PFSK-1 (cell line): ENCODE results near the gene GPLD1.

Experiments
- FOXP2 ChIP-seq: optimal IDR thresholded peaks from 2 replicates; pipeline ENCODE3; 2011; ENCODE audit warnings: borderline replicate concordance, control low read depth, inconsistent platforms; ENCODE audit not compliant: insufficient read depth; ENCODE audit errors: extremely low read length, extremely low read depth
- POLR2AphosphoS5 ChIP-seq: IDR thresholded peaks from 2 replicates; pipeline ENCODE4 v1.6.1; 2012; ENCODE audit warnings: low read depth, mild to moderate bottlenecking, control low read depth, low read length, moderate library complexity
- SIN3A ChIP-seq: IDR thresholded peaks from 2 replicates; pipeline ENCODE4 v1.6.1; 2012; ENCODE audit warnings: mild to moderate bottlenecking, low read length, moderate library complexity, borderline replicate concordance; ENCODE audit not compliant: insufficient read depth
- TAF1 ChIP-seq: IDR thresholded peaks from 2 replicates; pipeline ENCODE4 v1.6.1; 2012; ENCODE audit warnings: low read length, control low read depth, borderline replicate concordance; ENCODE audit not compliant: insufficient read depth
- TF ChIP-seq, protein P1 (sequence below), 2 experiments: IDR thresholded peaks; 2 replicates each; pipeline versions ENCODE4 v1.6.1 to v1.8.0; 2011 to 2012; ENCODE audit warnings: low read depth in 2 of 2, low read length in 2 of 2, control low read depth in 1 of 2, inconsistent platforms in 1 of 2, mild to moderate bottlenecking in 1 of 2, moderate library complexity in 1 of 2; ENCODE audit not compliant: insufficient read depth in 1 of 2

The GPLD1 gene

GRCh38 chr6:24410622-24411021, 78.8 kb downstream of the GPLD1 start:
- no peak for TF ChIP-seq POLR2AphosphoS5
- TF ChIP-seq, protein P1, sequence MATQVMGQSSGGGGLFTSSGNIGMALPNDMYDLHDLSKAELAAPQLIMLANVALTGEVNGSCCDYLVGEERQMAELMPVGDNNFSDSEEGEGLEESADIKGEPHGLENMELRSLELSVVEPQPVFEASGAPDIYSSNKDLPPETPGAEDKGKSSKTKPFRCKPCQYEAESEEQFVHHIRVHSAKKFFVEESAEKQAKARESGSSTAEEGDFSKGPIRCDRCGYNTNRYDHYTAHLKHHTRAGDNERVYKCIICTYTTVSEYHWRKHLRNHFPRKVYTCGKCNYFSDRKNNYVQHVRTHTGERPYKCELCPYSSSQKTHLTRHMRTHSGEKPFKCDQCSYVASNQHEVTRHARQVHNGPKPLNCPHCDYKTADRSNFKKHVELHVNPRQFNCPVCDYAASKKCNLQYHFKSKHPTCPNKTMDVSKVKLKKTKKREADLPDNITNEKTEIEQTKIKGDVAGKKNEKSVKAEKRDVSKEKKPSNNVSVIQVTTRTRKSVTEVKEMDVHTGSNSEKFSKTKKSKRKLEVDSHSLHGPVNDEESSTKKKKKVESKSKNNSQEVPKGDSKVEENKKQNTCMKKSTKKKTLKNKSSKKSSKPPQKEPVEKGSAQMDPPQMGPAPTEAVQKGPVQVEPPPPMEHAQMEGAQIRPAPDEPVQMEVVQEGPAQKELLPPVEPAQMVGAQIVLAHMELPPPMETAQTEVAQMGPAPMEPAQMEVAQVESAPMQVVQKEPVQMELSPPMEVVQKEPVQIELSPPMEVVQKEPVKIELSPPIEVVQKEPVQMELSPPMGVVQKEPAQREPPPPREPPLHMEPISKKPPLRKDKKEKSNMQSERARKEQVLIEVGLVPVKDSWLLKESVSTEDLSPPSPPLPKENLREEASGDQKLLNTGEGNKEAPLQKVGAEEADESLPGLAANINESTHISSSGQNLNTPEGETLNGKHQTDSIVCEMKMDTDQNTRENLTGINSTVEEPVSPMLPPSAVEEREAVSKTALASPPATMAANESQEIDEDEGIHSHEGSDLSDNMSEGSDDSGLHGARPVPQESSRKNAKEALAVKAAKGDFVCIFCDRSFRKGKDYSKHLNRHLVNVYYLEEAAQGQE (IDR thresholded peaks at IDR 0.05; ENCODE audit: insufficient read depth in 1 of 2, low read depth in 2 of 2, low read length in 2 of 2): no peak
- TF ChIP-seq SIN3A: no peak
- no peak for TF ChIP-seq FOXP2

GRCh38 chr6:24408719-24409410, 80.5 kb downstream of the GPLD1 start:
- TF ChIP-seq, protein P1 (IDR thresholded peaks at IDR 0.05; ENCODE audit: insufficient read depth in 1 of 2, low read depth in 2 of 2, low read length in 2 of 2): no peak
- TF ChIP-seq SIN3A: no peak
- TF ChIP-seq TAF1: no peak
- TF ChIP-seq FOXP2: no peak
- no peak for TF ChIP-seq POLR2AphosphoS5

GRCh38 chr6:24405262-24405661, 84.1 kb downstream of the GPLD1 start:
- TF ChIP-seq, protein P1 (IDR thresholded peaks at IDR 0.05; ENCODE audit: insufficient read depth in 1 of 2, low read depth in 2 of 2, low read length in 2 of 2): no peak
- no peak for TF ChIP-seq TAF1
- no peak for TF ChIP-seq POLR2AphosphoS5
- TF ChIP-seq FOXP2: no peak
- no peak for TF ChIP-seq SIN3A

DNA sequence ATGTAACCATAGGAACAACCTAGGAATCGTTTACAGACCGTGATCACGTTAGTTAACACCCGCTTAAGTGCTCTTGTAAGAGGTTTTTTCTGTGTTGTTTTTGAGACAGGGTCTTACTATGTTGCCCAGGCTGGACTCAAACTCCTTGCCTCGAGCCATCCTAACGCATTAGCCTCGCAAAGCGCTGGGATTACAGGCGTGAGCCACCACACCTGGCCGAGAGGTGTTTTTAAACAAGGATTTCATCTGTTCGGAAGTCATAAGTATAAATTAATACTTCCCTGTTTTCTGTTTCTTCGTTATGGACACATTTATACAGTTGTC, 85.9 kb downstream of the GPLD1 start:
- TF ChIP-seq TAF1 (no peak), FOXP2 (no peak), POLR2AphosphoS5 (no peak), SIN3A (no peak)
- TF ChIP-seq, protein P1 (IDR thresholded peaks at IDR 0.05; ENCODE audit: insufficient read depth in 1 of 2, low read depth in 2 of 2, low read length in 2 of 2): no peak
